ENCODE results near the gene KLHL29.

- TF ChIP-seq CTCF (IDR thresholded peaks at IDR 0.05; ENCODE audit: poor library complexity) (no peak), EZH2 (IDR thresholded peaks at IDR 0.05; ENCODE audit: borderline replicate concordance) (no peak), EZH2phosphoT487 (IDR thresholded peaks at IDR 0.05; ENCODE audit: low read depth, severe bottlenecking, unreplicated experiment) (no peak)
Observed at GRCh38 chr2:23388756-23389514, 4.0 kb downstream of the KLHL29 start.

Data from hepatocyte (in vitro differentiated cells).